22Rv1 (cell line): ENCODE measurements around the gene ESYT2.

Source experiments
- H3K27ac ChIP-seq: fragments of 450-650 bp; 2 replicates; pipeline ENCODE4 v1.5.1; 2017
- ZFX ChIP-seq: fragments of 450-650 bp; IDR thresholded peaks from 2 replicates; pipeline ENCODE4 v1.6.1; 2017; ENCODE audit warnings: antibody characterized with exemption, borderline replicate concordance
- TF ChIP-seq, protein P1 (sequence below): fragments of 450-650 bp; IDR thresholded peaks from 2 replicates; pipeline ENCODE4 v1.5.1; 2017; ENCODE audit warnings: mild to moderate bottlenecking

The ESYT2 gene

GRCh38 chr7:158789842-158790241 is 39.5 kb downstream of the ESYT2 start:
- no peak overlapping the region for H3K27ac ChIP-seq
- TF ChIP-seq ZFX = no peak
- TF ChIP-seq, protein P1, sequence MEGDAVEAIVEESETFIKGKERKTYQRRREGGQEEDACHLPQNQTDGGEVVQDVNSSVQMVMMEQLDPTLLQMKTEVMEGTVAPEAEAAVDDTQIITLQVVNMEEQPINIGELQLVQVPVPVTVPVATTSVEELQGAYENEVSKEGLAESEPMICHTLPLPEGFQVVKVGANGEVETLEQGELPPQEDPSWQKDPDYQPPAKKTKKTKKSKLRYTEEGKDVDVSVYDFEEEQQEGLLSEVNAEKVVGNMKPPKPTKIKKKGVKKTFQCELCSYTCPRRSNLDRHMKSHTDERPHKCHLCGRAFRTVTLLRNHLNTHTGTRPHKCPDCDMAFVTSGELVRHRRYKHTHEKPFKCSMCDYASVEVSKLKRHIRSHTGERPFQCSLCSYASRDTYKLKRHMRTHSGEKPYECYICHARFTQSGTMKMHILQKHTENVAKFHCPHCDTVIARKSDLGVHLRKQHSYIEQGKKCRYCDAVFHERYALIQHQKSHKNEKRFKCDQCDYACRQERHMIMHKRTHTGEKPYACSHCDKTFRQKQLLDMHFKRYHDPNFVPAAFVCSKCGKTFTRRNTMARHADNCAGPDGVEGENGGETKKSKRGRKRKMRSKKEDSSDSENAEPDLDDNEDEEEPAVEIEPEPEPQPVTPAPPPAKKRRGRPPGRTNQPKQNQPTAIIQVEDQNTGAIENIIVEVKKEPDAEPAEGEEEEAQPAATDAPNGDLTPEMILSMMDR = no peak

DNA sequence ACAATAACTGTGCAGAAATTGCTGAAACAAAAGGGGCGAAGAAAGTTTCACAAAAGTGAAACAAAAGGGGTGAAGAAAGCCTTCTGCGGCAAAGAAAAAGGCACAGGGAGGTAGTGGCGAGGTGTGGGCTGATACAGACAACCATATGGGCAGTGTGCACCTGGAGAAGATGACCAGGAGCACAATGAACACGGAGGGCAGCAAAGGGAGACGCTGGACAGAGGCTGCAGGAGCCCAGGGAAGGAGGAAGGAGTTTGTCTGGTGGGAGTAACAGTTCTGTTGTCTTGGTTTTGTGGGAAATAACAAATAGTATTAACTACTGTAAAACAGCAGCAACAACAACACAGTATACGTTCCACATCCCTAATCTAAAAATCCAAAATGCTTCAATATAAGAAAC is 42.4 kb downstream of the ESYT2 start:
- TF ChIP-seq, protein P1 = no peak
- no peak for TF ChIP-seq ZFX
- no peak overlapping the region for H3K27ac ChIP-seq

- H3K27ac ChIP-seq = no peak overlapping the region
- no peak for TF ChIP-seq ZFX
- TF ChIP-seq, protein P1 = no peak
Measured at GRCh38 chr7:158784270-158784669, 45.0 kb downstream of the ESYT2 start.

DNA sequence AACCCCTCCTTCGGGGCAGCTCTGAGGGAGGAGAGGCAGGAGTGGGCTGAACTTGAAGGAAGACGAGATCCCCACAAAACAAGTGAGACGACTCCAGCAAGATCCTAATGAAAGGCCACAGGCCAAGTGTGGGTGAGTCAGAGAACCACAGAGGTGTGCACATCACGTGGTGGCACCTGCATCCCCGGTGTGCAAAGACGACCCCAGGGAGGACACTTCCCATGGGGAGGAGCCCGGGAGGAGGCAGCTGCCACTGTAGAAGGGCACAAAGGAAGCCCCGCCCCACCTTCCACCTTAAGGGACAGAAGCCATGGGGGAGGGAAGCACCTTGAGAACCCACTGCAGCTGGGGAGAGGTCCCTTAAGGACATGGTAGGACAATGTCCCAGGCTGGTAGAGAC is 45.7 kb downstream of the ESYT2 start:
- no peak overlapping the region for H3K27ac ChIP-seq
- TF ChIP-seq, protein P1 = no peak
- TF ChIP-seq ZFX = no peak

DNA sequence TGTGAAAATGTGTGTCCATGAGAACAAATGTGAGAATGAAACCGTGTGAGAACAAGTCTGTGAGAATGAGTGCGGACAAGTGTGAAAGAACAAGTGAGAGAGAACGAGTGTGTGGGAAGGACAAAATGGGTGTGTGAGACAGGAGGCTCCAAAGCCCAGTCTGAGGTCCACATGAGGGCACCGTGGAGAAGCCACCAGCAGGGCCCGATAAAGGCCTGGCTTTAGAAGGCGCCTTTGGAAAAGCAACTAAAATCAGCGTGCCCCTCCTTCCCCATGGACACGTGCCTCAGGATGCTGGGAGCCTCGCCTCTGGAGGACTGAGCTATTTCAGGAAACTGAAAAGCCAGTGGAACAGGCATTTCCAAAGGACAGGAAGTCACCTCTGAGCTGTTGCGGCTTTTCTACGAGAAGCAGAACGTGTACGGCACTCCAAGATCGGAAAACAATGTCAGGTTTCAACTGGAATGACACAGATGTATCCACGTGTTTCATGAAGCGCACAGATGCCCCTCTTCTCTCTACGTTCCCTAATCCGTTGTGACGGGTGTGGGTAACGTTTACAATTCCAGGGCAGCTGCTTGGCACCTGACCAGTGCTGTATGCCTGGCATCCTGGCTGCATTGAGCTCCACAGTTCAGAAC is 46.4 kb downstream of the ESYT2 start:
- H3K27ac ChIP-seq = no peak overlapping the region
- TF ChIP-seq, protein P1 = no peak
- TF ChIP-seq ZFX = no peak

DNA sequence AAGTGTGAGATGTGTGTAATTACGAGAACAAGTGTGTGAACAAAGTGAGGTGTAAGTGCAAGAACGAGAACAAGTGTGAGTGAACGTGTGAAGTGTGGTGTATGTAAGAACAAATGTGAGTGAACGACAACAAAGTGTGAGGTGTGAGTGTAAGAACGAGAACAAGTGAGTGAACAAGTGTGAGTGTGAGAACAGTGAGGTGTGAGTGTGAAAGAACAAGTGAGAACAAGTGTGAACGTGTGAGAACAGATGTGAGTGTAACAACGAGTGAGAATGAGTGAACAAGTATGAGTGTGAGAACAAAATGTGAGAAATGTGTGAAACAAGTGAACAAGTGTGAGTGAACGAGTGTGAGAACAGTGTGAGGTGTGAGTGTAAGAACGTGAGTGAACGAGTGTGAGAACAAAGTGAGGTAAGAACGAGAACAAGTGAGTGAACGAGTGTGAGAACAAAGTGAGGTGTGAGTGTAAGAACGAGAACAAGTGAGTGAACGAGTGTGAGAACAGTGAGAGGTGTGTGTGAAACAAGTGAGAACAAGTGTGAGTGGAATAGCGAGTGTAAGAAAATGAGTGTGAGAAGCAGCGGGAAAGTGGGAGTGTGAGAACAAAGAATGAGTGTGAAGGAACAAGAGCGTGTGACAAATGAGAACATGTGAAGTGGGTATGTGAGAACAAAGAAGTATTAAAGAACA is 47.2 kb downstream of the ESYT2 start:
- H3K27ac ChIP-seq = no peak overlapping the region
- TF ChIP-seq ZFX = no peak
- TF ChIP-seq, protein P1 = no peak
